ENCODE results near the gene PCSK7.

PCSK7 gene

GRCh38 chr11:117197516-117198456 lies 34.1 kb downstream of the PCSK7 start:
- H3K4me3 ChIP-seq (ENCODE audit: low read length) = peak overlapping the region; percentile 71
- peak overlapping the region; percentile 98 for H3K27ac ChIP-seq (ENCODE audit: low read depth, low read length)
- peak overlapping the region; percentile 49 for H3K9ac ChIP-seq (ENCODE audit: low read length)
- peaks cover 11% of the 10 kb centered on the region for H3K4me1 ChIP-seq (ENCODE audit: control insufficient read depth, insufficient read depth, low read length)
- peaks cover 23% of the 10 kb centered on the region for H3K36me3 ChIP-seq (ENCODE audit: control insufficient read depth, insufficient read depth, low read length)
- H3K27me3 ChIP-seq (ENCODE audit: control insufficient read depth, insufficient read depth, low read length) = no peaks in the 10 kb centered on the region

- Histone ChIP-seq H3K27ac (ENCODE audit: low read depth, low read length) (peak overlapping the region; percentile 98), H3K9ac (ENCODE audit: low read length) (no peak overlapping the region), H3K4me3 (ENCODE audit: low read length) (no peak overlapping the region), H3K27me3 (ENCODE audit: control insufficient read depth, insufficient read depth, low read length) (no peaks in the 10 kb centered on the region), H3K36me3 (ENCODE audit: control insufficient read depth, insufficient read depth, low read length) (peaks cover 17% of the 10 kb centered on the region), H3K4me1 (ENCODE audit: control insufficient read depth, insufficient read depth, low read length) (peaks cover 8% of the 10 kb centered on the region)
Observed at GRCh38 chr11:117197006-117197405, 34.9 kb downstream of the PCSK7 start.

GRCh38 chr11:117195761-117196160 lies 36.1 kb downstream of the PCSK7 start:
- no peaks in the 10 kb centered on the region for H3K27me3 ChIP-seq (ENCODE audit: control insufficient read depth, insufficient read depth, low read length)
- no peak overlapping the region for H3K4me3 ChIP-seq (ENCODE audit: low read length)
- H3K36me3 ChIP-seq (ENCODE audit: control insufficient read depth, insufficient read depth, low read length) = peaks cover 9% of the 10 kb centered on the region
- no peak overlapping the region for H3K27ac ChIP-seq (ENCODE audit: low read depth, low read length)
- H3K4me1 ChIP-seq (ENCODE audit: control insufficient read depth, insufficient read depth, low read length) = peaks cover 5% of the 10 kb centered on the region
- no peak overlapping the region for H3K9ac ChIP-seq (ENCODE audit: low read length)

GRCh38 chr11:117195258-117195657 lies 36.6 kb downstream of the PCSK7 start:
- H3K36me3 ChIP-seq (ENCODE audit: control insufficient read depth, insufficient read depth, low read length) = peaks cover 7% of the 10 kb centered on the region
- no peaks in the 10 kb centered on the region for H3K27me3 ChIP-seq (ENCODE audit: control insufficient read depth, insufficient read depth, low read length)
- H3K4me1 ChIP-seq (ENCODE audit: control insufficient read depth, insufficient read depth, low read length) = peaks cover 5% of the 10 kb centered on the region
- no peak overlapping the region for H3K4me3 ChIP-seq (ENCODE audit: low read length)
- no peak overlapping the region for H3K27ac ChIP-seq (ENCODE audit: low read depth, low read length)
- H3K9ac ChIP-seq (ENCODE audit: low read length) = no peak overlapping the region

- Histone ChIP-seq H3K4me3 (ENCODE audit: low read length) (no peak overlapping the region), H3K27me3 (ENCODE audit: control insufficient read depth, insufficient read depth, low read length) (no peaks in the 10 kb centered on the region), H3K27ac (ENCODE audit: low read depth, low read length) (no peak overlapping the region), H3K36me3 (ENCODE audit: control insufficient read depth, insufficient read depth, low read length) (peaks cover 15% of the 10 kb centered on the region), H3K9ac (ENCODE audit: low read length) (no peak overlapping the region), H3K4me1 (ENCODE audit: control insufficient read depth, insufficient read depth, low read length) (peaks cover 5% of the 10 kb centered on the region)
Observed at GRCh38 chr11:117194267-117194666, 37.6 kb downstream of the PCSK7 start.

- no peak overlapping the region for H3K9ac ChIP-seq (ENCODE audit: low read length)
- no peaks in the 10 kb centered on the region for H3K27me3 ChIP-seq (ENCODE audit: control insufficient read depth, insufficient read depth, low read length)
- H3K4me1 ChIP-seq (ENCODE audit: control insufficient read depth, insufficient read depth, low read length) = peaks cover 2% of the 10 kb centered on the region
- no peak overlapping the region for H3K27ac ChIP-seq (ENCODE audit: low read depth, low read length)
- H3K36me3 ChIP-seq (ENCODE audit: control insufficient read depth, insufficient read depth, low read length) = peaks cover 19% of the 10 kb centered on the region
- H3K4me3 ChIP-seq (ENCODE audit: low read length) = no peak overlapping the region
Observed at GRCh38 chr11:117193130-117194020, 38.5 kb downstream of the PCSK7 start.

GRCh38 chr11:117192401-117192875 lies 39.4 kb downstream of the PCSK7 start:
- no peak overlapping the region for H3K4me3 ChIP-seq (ENCODE audit: low read length)
- H3K9ac ChIP-seq (ENCODE audit: low read length) = no peak overlapping the region
- H3K27me3 ChIP-seq (ENCODE audit: control insufficient read depth, insufficient read depth, low read length) = no peaks in the 10 kb centered on the region
- no peak overlapping the region for H3K27ac ChIP-seq (ENCODE audit: low read depth, low read length)
- no peaks in the 10 kb centered on the region for H3K4me1 ChIP-seq (ENCODE audit: control insufficient read depth, insufficient read depth, low read length)
- H3K36me3 ChIP-seq (ENCODE audit: control insufficient read depth, insufficient read depth, low read length) = peaks cover 21% of the 10 kb centered on the region

GRCh38 chr11:117191680-117192400 lies 40.0 kb downstream of the PCSK7 start:
- Histone ChIP-seq H3K27me3 (ENCODE audit: control insufficient read depth, insufficient read depth, low read length) (no peaks in the 10 kb centered on the region), H3K4me1 (ENCODE audit: control insufficient read depth, insufficient read depth, low read length) (no peaks in the 10 kb centered on the region), H3K4me3 (ENCODE audit: low read length) (no peak overlapping the region), H3K27ac (ENCODE audit: low read depth, low read length) (no peak overlapping the region), H3K9ac (ENCODE audit: low read length) (no peak overlapping the region), H3K36me3 (ENCODE audit: control insufficient read depth, insufficient read depth, low read length) (peaks cover 27% of the 10 kb centered on the region)

GRCh38 chr11:117189941-117190544 lies 41.8 kb downstream of the PCSK7 start:
- no peak overlapping the region for H3K4me3 ChIP-seq (ENCODE audit: low read length)
- H3K9ac ChIP-seq (ENCODE audit: low read length) = no peak overlapping the region
- no peaks in the 10 kb centered on the region for H3K27me3 ChIP-seq (ENCODE audit: control insufficient read depth, insufficient read depth, low read length)
- H3K27ac ChIP-seq (ENCODE audit: low read depth, low read length) = no peak overlapping the region
- H3K4me1 ChIP-seq (ENCODE audit: control insufficient read depth, insufficient read depth, low read length) = no peaks in the 10 kb centered on the region
- H3K36me3 ChIP-seq (ENCODE audit: control insufficient read depth, insufficient read depth, low read length) = peaks cover 32% of the 10 kb centered on the region

- Histone ChIP-seq H3K9ac (ENCODE audit: low read length) (no peak overlapping the region), H3K4me1 (ENCODE audit: control insufficient read depth, insufficient read depth, low read length) (no peaks in the 10 kb centered on the region), H3K36me3 (ENCODE audit: control insufficient read depth, insufficient read depth, low read length) (peaks cover 30% of the 10 kb centered on the region), H3K27ac (ENCODE audit: low read depth, low read length) (no peak overlapping the region), H3K27me3 (ENCODE audit: control insufficient read depth, insufficient read depth, low read length) (no peaks in the 10 kb centered on the region), H3K4me3 (ENCODE audit: low read length) (no peak overlapping the region)
Observed at GRCh38 chr11:117189191-117189940, 42.5 kb downstream of the PCSK7 start.

- Histone ChIP-seq H3K4me3 (ENCODE audit: low read length) (no peak overlapping the region), H3K4me1 (ENCODE audit: control insufficient read depth, insufficient read depth, low read length) (no peaks in the 10 kb centered on the region), H3K9ac (ENCODE audit: low read length) (no peak overlapping the region), H3K36me3 (ENCODE audit: control insufficient read depth, insufficient read depth, low read length) (peaks cover 33% of the 10 kb centered on the region), H3K27ac (ENCODE audit: low read depth, low read length) (no peak overlapping the region), H3K27me3 (ENCODE audit: control insufficient read depth, insufficient read depth, low read length) (no peaks in the 10 kb centered on the region)
Observed at GRCh38 chr11:117188620-117189081, 43.2 kb downstream of the PCSK7 start.

Measured in rectal smooth muscle tissue (tissue), 1 donor.